ENCODE results near the gene MYMX. TPM values are rescaled to one million over a fixed set of nuclear protein-coding genes. Genes with fewer than 3 reads are reported as not detected.

MYMX gene
- total RNA-seq, 1 experiment from 2014 or later: not detected

DNA sequence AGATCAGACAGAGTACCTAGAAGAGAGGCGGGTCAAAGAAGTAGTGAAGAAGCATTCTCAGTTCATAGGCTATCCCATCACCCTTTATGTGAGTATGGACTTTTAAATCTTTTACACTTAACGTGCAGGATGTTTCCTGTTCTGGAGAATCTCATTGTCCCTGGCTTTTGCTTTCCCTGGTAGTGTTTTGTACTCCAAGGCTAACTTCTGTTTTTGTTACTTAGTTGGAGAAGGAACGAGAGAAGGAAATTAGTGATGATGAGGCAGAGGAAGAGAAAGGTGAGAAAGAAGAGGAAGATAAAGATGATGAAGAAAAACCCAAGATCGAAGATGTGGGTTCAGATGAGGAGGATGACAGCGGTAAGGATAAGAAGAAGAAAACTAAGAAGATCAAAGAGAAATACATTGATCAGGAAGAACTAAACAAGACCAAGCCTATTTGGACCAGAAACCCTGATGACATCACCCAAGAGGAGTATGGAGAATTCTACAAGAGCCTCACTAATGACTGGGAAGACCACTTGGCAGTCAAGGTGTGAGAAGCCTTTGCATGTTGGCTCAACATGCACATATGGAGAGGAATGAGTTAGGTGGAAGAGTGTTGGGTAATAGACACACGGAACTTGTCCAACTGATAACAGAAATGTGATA lies 33.5 kb downstream of the MYMX start:
- Histone ChIP-seq H3K4me1 (ENCODE audit: control insufficient read depth in 1 of 2, insufficient read depth in 2 of 2, low read length in 2 of 2) (peaks cover 9 to 29% of the 10 kb centered on the region in 2 experiments), H3K27me3 (ENCODE audit: insufficient read depth, low read length) (no peaks in the 10 kb centered on the region), H3K9me2 (ENCODE audit: insufficient read depth) (no peaks in the 10 kb centered on the region), H3K4me2 (ENCODE audit: low read length) (no peak overlapping the region), H3K36me3 (ENCODE audit: control insufficient read depth in 1 of 2, insufficient read depth in 2 of 2, low read length in 2 of 2) (peaks cover 55 to 73% of the 10 kb centered on the region in 2 experiments), H3K4me3 (replicated peaks in 1 of 2; ENCODE audit: low read depth in 1 of 2, low read length in 2 of 2) (no peak overlapping the region), H3K27ac (ENCODE audit: low read depth, low read length) (peak overlapping the region; percentile 82; the same call in 1 of the 2 replicates), H2AFZ (ENCODE audit: low read depth, low read length, poor library complexity, severe bottlenecking) (no peak overlapping the region), H3K9ac (ENCODE audit: low read length) (peak overlapping the region; percentile 9; the same call in 1 of the 2 replicates), H3K9me3 (ENCODE audit: control insufficient read depth in 1 of 2, insufficient read depth in 1 of 2, low read depth in 1 of 2, low read length in 2 of 2) (no peaks in the 10 kb centered on the region), H4K20me1 (ENCODE audit: insufficient read depth) (peaks cover 63% of the 10 kb centered on the region), H3K79me2 (ENCODE audit: insufficient read depth, low read length) (peaks cover 65% of the 10 kb centered on the region)
- RAD21 ChIA-PET (ENCODE audit: low non-redundant PET in 1 of 2, low total read pairs in 2 of 2, uncharacterized antibody in 2 of 2, unreplicated experiment in 2 of 2): no interaction called here
- BruUV-seq (replicated peaks): no TSS peak
- DNase-seq (ENCODE audit: low read depth, low spot score): no peak
- TF ChIP-seq, protein P1, sequence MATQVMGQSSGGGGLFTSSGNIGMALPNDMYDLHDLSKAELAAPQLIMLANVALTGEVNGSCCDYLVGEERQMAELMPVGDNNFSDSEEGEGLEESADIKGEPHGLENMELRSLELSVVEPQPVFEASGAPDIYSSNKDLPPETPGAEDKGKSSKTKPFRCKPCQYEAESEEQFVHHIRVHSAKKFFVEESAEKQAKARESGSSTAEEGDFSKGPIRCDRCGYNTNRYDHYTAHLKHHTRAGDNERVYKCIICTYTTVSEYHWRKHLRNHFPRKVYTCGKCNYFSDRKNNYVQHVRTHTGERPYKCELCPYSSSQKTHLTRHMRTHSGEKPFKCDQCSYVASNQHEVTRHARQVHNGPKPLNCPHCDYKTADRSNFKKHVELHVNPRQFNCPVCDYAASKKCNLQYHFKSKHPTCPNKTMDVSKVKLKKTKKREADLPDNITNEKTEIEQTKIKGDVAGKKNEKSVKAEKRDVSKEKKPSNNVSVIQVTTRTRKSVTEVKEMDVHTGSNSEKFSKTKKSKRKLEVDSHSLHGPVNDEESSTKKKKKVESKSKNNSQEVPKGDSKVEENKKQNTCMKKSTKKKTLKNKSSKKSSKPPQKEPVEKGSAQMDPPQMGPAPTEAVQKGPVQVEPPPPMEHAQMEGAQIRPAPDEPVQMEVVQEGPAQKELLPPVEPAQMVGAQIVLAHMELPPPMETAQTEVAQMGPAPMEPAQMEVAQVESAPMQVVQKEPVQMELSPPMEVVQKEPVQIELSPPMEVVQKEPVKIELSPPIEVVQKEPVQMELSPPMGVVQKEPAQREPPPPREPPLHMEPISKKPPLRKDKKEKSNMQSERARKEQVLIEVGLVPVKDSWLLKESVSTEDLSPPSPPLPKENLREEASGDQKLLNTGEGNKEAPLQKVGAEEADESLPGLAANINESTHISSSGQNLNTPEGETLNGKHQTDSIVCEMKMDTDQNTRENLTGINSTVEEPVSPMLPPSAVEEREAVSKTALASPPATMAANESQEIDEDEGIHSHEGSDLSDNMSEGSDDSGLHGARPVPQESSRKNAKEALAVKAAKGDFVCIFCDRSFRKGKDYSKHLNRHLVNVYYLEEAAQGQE (IDR thresholded peaks at IDR 0.05; ENCODE audit: low read depth): no peak
- TF ChIP-seq POLR2AphosphoS5 (IDR thresholded peaks at IDR 0.05; ENCODE audit: low read depth, low read length) (peak; percentile 33; the same call in 1 of the 2 replicates), POLR2A (IDR thresholded peaks at IDR 0.05; ENCODE audit: borderline replicate concordance, extremely low read depth, insufficient read depth, insufficient read length) (no peak), CEBPB (IDR thresholded peaks at IDR 0.05; ENCODE audit: low read depth) (no peak), FOSL1 (IDR thresholded peaks at IDR 0.05; ENCODE audit: low read depth) (no peak), ZFX (IDR thresholded peaks at IDR 0.05) (no peak)
- TF ChIP-seq, protein P2, sequence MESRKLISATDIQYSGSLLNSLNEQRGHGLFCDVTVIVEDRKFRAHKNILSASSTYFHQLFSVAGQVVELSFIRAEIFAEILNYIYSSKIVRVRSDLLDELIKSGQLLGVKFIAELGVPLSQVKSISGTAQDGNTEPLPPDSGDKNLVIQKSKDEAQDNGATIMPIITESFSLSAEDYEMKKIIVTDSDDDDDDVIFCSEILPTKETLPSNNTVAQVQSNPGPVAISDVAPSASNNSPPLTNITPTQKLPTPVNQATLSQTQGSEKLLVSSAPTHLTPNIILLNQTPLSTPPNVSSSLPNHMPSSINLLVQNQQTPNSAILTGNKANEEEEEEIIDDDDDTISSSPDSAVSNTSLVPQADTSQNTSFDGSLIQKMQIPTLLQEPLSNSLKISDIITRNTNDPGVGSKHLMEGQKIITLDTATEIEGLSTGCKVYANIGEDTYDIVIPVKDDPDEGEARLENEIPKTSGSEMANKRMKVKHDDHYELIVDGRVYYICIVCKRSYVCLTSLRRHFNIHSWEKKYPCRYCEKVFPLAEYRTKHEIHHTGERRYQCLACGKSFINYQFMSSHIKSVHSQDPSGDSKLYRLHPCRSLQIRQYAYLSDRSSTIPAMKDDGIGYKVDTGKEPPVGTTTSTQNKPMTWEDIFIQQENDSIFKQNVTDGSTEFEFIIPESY (IDR thresholded peaks at IDR 0.05; ENCODE audit: extremely low read depth, insufficient replicate concordance, low read length): no peak
- CTCF ChIA-PET: no interaction called here
- intact Hi-C loops (cut with micrococcal nuclease): loop anchor here (5.0 kb wide), 1 partner anchor 153 kb away; no protein-coding TSS in a partner anchor
- ATAC-seq: no peak
- POLR2A ChIA-PET: no interaction called here
